Liver (tissue), 9 donors: ENCODE results near the gene PRKAR1B. TPM values are rescaled to one million over a fixed set of nuclear protein-coding genes. Genes with fewer than 3 reads are reported as not detected.

Experiments used
- DNase-seq: peaks from one replicate; pipeline ENCODE4 v3.0.0-alpha.2; 2017; ENCODE audit warnings: low spot score
- H3K27ac ChIP-seq, 2 donors: one replicate each; pipeline ENCODE4 v1.7.0; 2013; ENCODE audit warnings: inconsistent platforms in 2 of 2, low read length in 2 of 2, control low read depth in 1 of 2, low read depth in 1 of 2, mild to moderate bottlenecking in 1 of 2
- H3K27me3 ChIP-seq, 4 donors: one replicate each; pipeline versions ENCODE4 v1.6.1 to v1.7.0; 2013; ENCODE audit warnings: low read length in 3 of 4, inconsistent platforms in 1 of 4, mild to moderate bottlenecking in 1 of 4, moderate library complexity in 1 of 4; ENCODE audit not compliant: control insufficient read depth in 4 of 4, insufficient read depth in 4 of 4
- H3K36me3 ChIP-seq, 4 donors: one replicate each; pipeline versions ENCODE4 v1.6.1 to v1.7.0; 2013; ENCODE audit warnings: low read length in 3 of 4, mild to moderate bottlenecking in 3 of 4, low read depth in 1 of 4, moderate library complexity in 1 of 4; ENCODE audit not compliant: control insufficient read depth in 4 of 4, insufficient read depth in 3 of 4
- H3K4me1 ChIP-seq, 4 donors: one replicate each; pipeline versions ENCODE4 v1.6.1 to v1.7.0; 2013; ENCODE audit warnings: low read length in 3 of 4, mild to moderate bottlenecking in 3 of 4, moderate library complexity in 1 of 4; ENCODE audit not compliant: control insufficient read depth in 4 of 4, insufficient read depth in 4 of 4
- H3K4me3 ChIP-seq, 3 donors: one replicate each; pipeline versions ENCODE4 v1.6.1 to v1.7.0; 2013; ENCODE audit warnings: low read length in 3 of 3, control low read depth in 1 of 3, low read depth in 1 of 3, mild to moderate bottlenecking in 1 of 3
- H3K9ac ChIP-seq, 2 donors: one replicate each; pipeline ENCODE4 v1.7.0; 2013; ENCODE audit warnings: low read length in 2 of 2, mild to moderate bottlenecking in 2 of 2, moderate library complexity in 2 of 2, control low read depth in 1 of 2, low read depth in 1 of 2
- H3K9me3 ChIP-seq, 4 donors: one replicate each; pipeline versions ENCODE4 v1.6.1 to v1.7.0; 2013; ENCODE audit warnings: low read length in 3 of 4; ENCODE audit not compliant: control insufficient read depth in 4 of 4
- EGR1 ChIP-seq, 2 donors: IDR thresholded peaks; 2 replicates each; pipeline ENCODE4 v1.6.1; 2016 to 2018; ENCODE audit warnings: antibody characterized with exemption in 2 of 2, low read depth in 2 of 2
- FOXA1 ChIP-seq: IDR thresholded peaks from 2 replicates; pipeline ENCODE4 v1.6.1; 2016; ENCODE audit warnings: antibody characterized with exemption
- FOXA2 ChIP-seq: IDR thresholded peaks from 2 replicates; pipeline ENCODE4 v1.6.1; 2016; ENCODE audit warnings: antibody characterized with exemption
- GABPA ChIP-seq, 2 donors: IDR thresholded peaks in 1 of 2; conservative IDR thresholded peaks in 1 of 2; 2 replicates each; pipeline ENCODE4 v1.6.1; 2016; ENCODE audit warnings: antibody characterized with exemption in 2 of 2, mild to moderate bottlenecking in 1 of 2, moderate library complexity in 1 of 2
- HNF4A ChIP-seq, 2 donors: conservative IDR thresholded peaks; 2 replicates each; pipeline ENCODE4 v1.6.1; 2016; ENCODE audit warnings: antibody characterized with exemption in 2 of 2, mild to moderate bottlenecking in 2 of 2
- HNF4G ChIP-seq: IDR thresholded peaks from 2 replicates; pipeline ENCODE4 v1.6.1; 2016; ENCODE audit warnings: antibody characterized with exemption
- JUND ChIP-seq, 2 donors: IDR thresholded peaks; 2 replicates each; pipeline ENCODE4 v1.6.1; 2016; ENCODE audit warnings: antibody characterized with exemption in 2 of 2
- NR2F2 ChIP-seq: IDR thresholded peaks from 2 replicates; pipeline ENCODE4 v1.6.1; 2016; ENCODE audit warnings: antibody characterized with exemption
- RAD21 ChIP-seq, 2 donors: IDR thresholded peaks; 2 replicates each; pipeline ENCODE4 v1.6.1; 2016; ENCODE audit warnings: antibody characterized with exemption in 2 of 2, mild to moderate bottlenecking in 2 of 2
- RXRA ChIP-seq, 2 donors: IDR thresholded peaks; 2 replicates each; pipeline ENCODE4 v1.6.1; 2017 to 2018; ENCODE audit warnings: antibody characterized with exemption in 2 of 2, mild to moderate bottlenecking in 1 of 2
- SP1 ChIP-seq: IDR thresholded peaks from 2 replicates; pipeline ENCODE4 v1.6.1; 2018; ENCODE audit warnings: antibody characterized with exemption, mild to moderate bottlenecking
- TAF1 ChIP-seq: conservative IDR thresholded peaks from 2 replicates; pipeline ENCODE4 v1.6.1; 2016; ENCODE audit warnings: antibody characterized with exemption, mild to moderate bottlenecking
- YY1 ChIP-seq: IDR thresholded peaks from 2 replicates; pipeline ENCODE4 v1.6.1; 2016; ENCODE audit warnings: antibody characterized with exemption, mild to moderate bottlenecking
- WGBS: extraction: QIAGEN DNeasy Blood & Tissue Kit; methylation state at CpG from one replicate; pipeline ENCODE4 v1.1.7; 2013; 5-methylcytosine and 5-hydroxymethylcytosine counted together
- polyA plus RNA-seq, 2 donors: library from polyadenylated mRNA; stranded (reverse) in 1 of 2; unstranded in 1 of 2; fragments of 200-250 nt in 1 of 2; fragments of >200 nt in 1 of 2; fragmentation: Nextera tagmentation in 1 of 2; extraction: Ambion mirVana in 1 of 2; gene quantifications; one replicate each; pipeline versions ENCODE4 v1.2.1 to v1.2.3, GENCODE V29; 2013 to 2015
- total RNA-seq, 2 donors: library from RNA; depleted of rRNA; stranded (reverse); fragments of >200 nt; gene quantifications; one replicate each; pipeline ENCODE4 v1.2.3, GENCODE V29; 2014
- TF ChIP-seq, protein P1 (sequence below): IDR thresholded peaks from 2 replicates; pipeline ENCODE4 v1.6.1; 2016; ENCODE audit warnings: antibody characterized with exemption
- TF ChIP-seq, protein P2 (sequence below): IDR thresholded peaks from 2 replicates; pipeline ENCODE4 v1.6.1; 2016; ENCODE audit warnings: antibody characterized with exemption
- TF ChIP-seq, protein P3 (sequence below): fragments of 150-350 bp; IDR thresholded peaks from 2 replicates; pipeline ENCODE4 v1.5.1; 2017; ENCODE audit warnings: improper control_type of control experiment, low read depth, low read length; ENCODE audit not compliant: missing input control
- TF ChIP-seq, protein P4 (sequence below): IDR thresholded peaks from 2 replicates; pipeline ENCODE4 v1.6.1; 2016; ENCODE audit warnings: antibody characterized with exemption, mild to moderate bottlenecking
- donor health status: healthy.
- donor health status: healthy.
- donor health status: healthy.
- donor health status: healthy.
- donor health status: healthy.

The PRKAR1B gene
- total and polyA plus RNA-seq, 4 donors: 11.1 to 14.4 (median 12.4) TPM

DNA sequence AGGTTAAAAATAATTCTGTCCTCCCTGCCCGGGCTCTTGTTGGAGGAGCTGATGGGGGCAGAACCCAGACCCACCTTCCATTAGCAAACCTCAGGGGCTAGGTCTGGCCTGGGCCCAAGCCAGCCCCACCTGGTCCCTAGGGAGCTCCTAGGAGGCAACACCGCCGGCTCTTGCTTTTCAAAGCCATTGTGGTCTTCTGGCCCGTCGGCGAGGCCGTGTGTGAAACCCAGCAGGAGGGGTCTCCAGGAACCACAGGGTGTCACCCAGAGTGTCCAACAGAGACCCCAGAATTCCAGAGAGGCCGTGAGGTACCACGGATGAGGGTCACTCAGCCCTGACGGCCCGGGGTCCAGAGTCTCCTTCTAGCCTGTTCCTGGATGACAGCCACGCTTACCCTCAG, 190.8 kb downstream of the PRKAR1B start:
- no peak overlapping the region for H3K27ac ChIP-seq

DNA sequence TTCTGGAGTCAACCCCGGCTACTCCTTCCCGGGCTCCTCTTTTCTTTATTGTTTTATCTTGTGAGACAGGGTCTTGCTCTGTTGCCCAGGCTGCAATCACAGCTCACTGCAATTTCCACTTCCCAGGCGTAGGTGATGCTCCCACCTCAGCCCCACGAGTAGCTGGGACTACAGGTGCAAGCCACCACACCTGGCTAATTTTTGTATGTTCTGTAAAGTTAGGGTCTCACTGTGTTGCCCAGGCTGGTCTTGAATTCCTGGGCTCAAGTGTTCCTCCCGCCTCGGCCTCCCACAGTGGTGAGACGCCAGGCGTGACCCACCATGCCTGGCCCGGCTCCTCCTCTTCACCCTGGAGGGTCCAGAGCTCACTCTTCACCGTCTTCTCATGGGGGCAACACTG, 192.1 kb downstream of the PRKAR1B start:
- TF ChIP-seq, protein P1, sequence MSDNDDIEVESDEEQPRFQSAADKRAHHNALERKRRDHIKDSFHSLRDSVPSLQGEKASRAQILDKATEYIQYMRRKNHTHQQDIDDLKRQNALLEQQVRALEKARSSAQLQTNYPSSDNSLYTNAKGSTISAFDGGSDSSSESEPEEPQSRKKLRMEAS: no peak
- TF ChIP-seq NR2F2: no peak
- TF ChIP-seq, protein P2, sequence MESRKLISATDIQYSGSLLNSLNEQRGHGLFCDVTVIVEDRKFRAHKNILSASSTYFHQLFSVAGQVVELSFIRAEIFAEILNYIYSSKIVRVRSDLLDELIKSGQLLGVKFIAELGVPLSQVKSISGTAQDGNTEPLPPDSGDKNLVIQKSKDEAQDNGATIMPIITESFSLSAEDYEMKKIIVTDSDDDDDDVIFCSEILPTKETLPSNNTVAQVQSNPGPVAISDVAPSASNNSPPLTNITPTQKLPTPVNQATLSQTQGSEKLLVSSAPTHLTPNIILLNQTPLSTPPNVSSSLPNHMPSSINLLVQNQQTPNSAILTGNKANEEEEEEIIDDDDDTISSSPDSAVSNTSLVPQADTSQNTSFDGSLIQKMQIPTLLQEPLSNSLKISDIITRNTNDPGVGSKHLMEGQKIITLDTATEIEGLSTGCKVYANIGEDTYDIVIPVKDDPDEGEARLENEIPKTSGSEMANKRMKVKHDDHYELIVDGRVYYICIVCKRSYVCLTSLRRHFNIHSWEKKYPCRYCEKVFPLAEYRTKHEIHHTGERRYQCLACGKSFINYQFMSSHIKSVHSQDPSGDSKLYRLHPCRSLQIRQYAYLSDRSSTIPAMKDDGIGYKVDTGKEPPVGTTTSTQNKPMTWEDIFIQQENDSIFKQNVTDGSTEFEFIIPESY: no peak
- TF ChIP-seq RAD21 (IDR thresholded peaks at IDR 0.05): no peak
- TF ChIP-seq, protein P3, sequence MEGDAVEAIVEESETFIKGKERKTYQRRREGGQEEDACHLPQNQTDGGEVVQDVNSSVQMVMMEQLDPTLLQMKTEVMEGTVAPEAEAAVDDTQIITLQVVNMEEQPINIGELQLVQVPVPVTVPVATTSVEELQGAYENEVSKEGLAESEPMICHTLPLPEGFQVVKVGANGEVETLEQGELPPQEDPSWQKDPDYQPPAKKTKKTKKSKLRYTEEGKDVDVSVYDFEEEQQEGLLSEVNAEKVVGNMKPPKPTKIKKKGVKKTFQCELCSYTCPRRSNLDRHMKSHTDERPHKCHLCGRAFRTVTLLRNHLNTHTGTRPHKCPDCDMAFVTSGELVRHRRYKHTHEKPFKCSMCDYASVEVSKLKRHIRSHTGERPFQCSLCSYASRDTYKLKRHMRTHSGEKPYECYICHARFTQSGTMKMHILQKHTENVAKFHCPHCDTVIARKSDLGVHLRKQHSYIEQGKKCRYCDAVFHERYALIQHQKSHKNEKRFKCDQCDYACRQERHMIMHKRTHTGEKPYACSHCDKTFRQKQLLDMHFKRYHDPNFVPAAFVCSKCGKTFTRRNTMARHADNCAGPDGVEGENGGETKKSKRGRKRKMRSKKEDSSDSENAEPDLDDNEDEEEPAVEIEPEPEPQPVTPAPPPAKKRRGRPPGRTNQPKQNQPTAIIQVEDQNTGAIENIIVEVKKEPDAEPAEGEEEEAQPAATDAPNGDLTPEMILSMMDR: no peak
- TF ChIP-seq, protein P4, sequence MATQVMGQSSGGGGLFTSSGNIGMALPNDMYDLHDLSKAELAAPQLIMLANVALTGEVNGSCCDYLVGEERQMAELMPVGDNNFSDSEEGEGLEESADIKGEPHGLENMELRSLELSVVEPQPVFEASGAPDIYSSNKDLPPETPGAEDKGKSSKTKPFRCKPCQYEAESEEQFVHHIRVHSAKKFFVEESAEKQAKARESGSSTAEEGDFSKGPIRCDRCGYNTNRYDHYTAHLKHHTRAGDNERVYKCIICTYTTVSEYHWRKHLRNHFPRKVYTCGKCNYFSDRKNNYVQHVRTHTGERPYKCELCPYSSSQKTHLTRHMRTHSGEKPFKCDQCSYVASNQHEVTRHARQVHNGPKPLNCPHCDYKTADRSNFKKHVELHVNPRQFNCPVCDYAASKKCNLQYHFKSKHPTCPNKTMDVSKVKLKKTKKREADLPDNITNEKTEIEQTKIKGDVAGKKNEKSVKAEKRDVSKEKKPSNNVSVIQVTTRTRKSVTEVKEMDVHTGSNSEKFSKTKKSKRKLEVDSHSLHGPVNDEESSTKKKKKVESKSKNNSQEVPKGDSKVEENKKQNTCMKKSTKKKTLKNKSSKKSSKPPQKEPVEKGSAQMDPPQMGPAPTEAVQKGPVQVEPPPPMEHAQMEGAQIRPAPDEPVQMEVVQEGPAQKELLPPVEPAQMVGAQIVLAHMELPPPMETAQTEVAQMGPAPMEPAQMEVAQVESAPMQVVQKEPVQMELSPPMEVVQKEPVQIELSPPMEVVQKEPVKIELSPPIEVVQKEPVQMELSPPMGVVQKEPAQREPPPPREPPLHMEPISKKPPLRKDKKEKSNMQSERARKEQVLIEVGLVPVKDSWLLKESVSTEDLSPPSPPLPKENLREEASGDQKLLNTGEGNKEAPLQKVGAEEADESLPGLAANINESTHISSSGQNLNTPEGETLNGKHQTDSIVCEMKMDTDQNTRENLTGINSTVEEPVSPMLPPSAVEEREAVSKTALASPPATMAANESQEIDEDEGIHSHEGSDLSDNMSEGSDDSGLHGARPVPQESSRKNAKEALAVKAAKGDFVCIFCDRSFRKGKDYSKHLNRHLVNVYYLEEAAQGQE: no peak
- no peak for TF ChIP-seq FOXA2
- no peak for TF ChIP-seq YY1
- no peak for TF ChIP-seq HNF4G
- no peak for TF ChIP-seq EGR1 (IDR thresholded peaks at IDR 0.05; ENCODE audit: low read depth in 2 of 2)
- no peak for TF ChIP-seq TAF1
- no peak for TF ChIP-seq FOXA1
- TF ChIP-seq SP1: no peak
- no peak for TF ChIP-seq HNF4A (conservative IDR thresholded peaks at IDR 0.05)
- TF ChIP-seq RXRA (IDR thresholded peaks at IDR 0.05): no peak
- Histone ChIP-seq H3K4me3 (no peak overlapping the region), H3K4me1 (no peaks in the 10 kb centered on the region), H3K27me3 (no peaks in the 10 kb centered on the region), H3K9me3 (peaks cover 0 to 2% (median 0%) of the 10 kb centered on the region in 4 donors), H3K36me3 (no peaks in the 10 kb centered on the region), H3K27ac (no peak overlapping the region), H3K9ac (no peak overlapping the region)
- 96% methylated on average over 10 of the region's 10 CpGs for WGBS
- DNase-seq: no peak

More for the DNA sequence above, 190.8 kb downstream of the PRKAR1B start:
- WGBS: 93% methylated on average over 12 of the region's 12 CpGs
- Histone ChIP-seq H3K4me3 (no peak overlapping the region), H3K4me1 (no peaks in the 10 kb centered on the region), H3K36me3 (no peaks in the 10 kb centered on the region), H3K27me3 (no peaks in the 10 kb centered on the region), H3K9me3 (peaks cover 0 to 2% (median 1%) of the 10 kb centered on the region in 4 donors), H3K9ac (no peak overlapping the region)
- no peak for DNase-seq
- no peak for TF ChIP-seq FOXA2
- no peak for TF ChIP-seq FOXA1
- no peak for TF ChIP-seq TAF1
- no peak for TF ChIP-seq HNF4A (conservative IDR thresholded peaks at IDR 0.05)
- TF ChIP-seq, protein P3: no peak
- no peak for TF ChIP-seq GABPA (IDR thresholded peaks at IDR 0.05 in 1 of 2, conservative IDR thresholded peaks at IDR 0.05 in 1 of 2)
- no peak for TF ChIP-seq JUND (IDR thresholded peaks at IDR 0.05)
- TF ChIP-seq SP1: no peak
- TF ChIP-seq, protein P1: no peak
